Endothelial cell of umbilical vein (primary cell): ENCODE measurements around the gene GPBP1L1. TPM values are rescaled to one million over a fixed set of nuclear protein-coding genes. Genes with fewer than 3 reads are reported as not detected.

ENCODE experiments used
- BruUV-seq: library from RNA; stranded (reverse); fragments of 400-500 nt; replicated peaks from 2 replicates; lab custom pipeline; 2021; lab: Mats Ljungman, UMichigan
- CTCF ChIA-PET: fragments of 300-600, 350-600 bp; sonication (Branson Sonifier 250); formaldehyde crosslinking; loops from one replicate; lab custom pipeline; 2021; ENCODE audit warnings: antibody characterized with exemption, inconsistent platforms; lab: Charles Lee
- POLR2A ChIA-PET: fragments of 300-600, 350-600 bp; sonication (Branson Sonifier 250); formaldehyde crosslinking; loops from one replicate; lab custom pipeline; 2021; ENCODE audit warnings: antibody characterized with exemption, inconsistent platforms; lab: Charles Lee
- DNase-seq: peaks from one replicate; pipeline ENCODE4 v3.0.0-alpha.2; 2011; ENCODE audit warnings: low read depth, low spot score
- FAIRE-seq: peaks from 2 replicates; lab custom pipeline; 2011; peaks lifted over from hg19 to GRCh38; lab: Jason Lieb, UNC
- H2AFZ ChIP-seq: 2 replicates; pipeline ENCODE4 v1.6.0; 2012; ENCODE audit warnings: low read depth, low read length, control low read depth, inconsistent platforms
- H3K27ac ChIP-seq: 2 replicates; pipeline ENCODE4 v1.5.1; 2011; ENCODE audit warnings: low read depth, mild to moderate bottlenecking, control low read depth, low read length, moderate library complexity; ENCODE audit not compliant: insufficient read depth
- H3K27me3 ChIP-seq, 2 experiments: 2 replicates each; pipeline versions ENCODE4 v1.6.0 to v1.6.1; 2011; ENCODE audit warnings: low read length in 2 of 2, mixed read lengths in 1 of 2; ENCODE audit not compliant: control insufficient read depth in 2 of 2, insufficient read depth in 2 of 2
- H3K36me3 ChIP-seq, 2 experiments: 2 replicates in 1 of 2; 3 replicates in 1 of 2; pipeline ENCODE4 v1.5.1; 2011; ENCODE audit warnings: low read length in 2 of 2, mild to moderate bottlenecking in 1 of 2, moderate library complexity in 1 of 2; ENCODE audit not compliant: control insufficient read depth in 2 of 2, insufficient read depth in 2 of 2; ENCODE audit errors: extremely low read depth in 1 of 2
- H3K4me1 ChIP-seq: 3 replicates; pipeline ENCODE4 v1.5.1; 2011; ENCODE audit warnings: mild to moderate bottlenecking, low read length; ENCODE audit not compliant: control insufficient read depth, insufficient read depth; ENCODE audit errors: extremely low read depth
- H3K4me2 ChIP-seq: 2 replicates; pipeline ENCODE4 v1.6.1; 2011; ENCODE audit warnings: low read length, control low read depth, mixed read lengths; ENCODE audit not compliant: insufficient read depth
- H3K4me3 ChIP-seq, 3 experiments: fragments of 200-600 bp in 1 of 3; sonication (generic), shearing (Covaris generic) in 1 of 3; replicated peaks in 1 of 3; 2 replicates each; pipeline ENCODE4 v1.5.1; 2011 to 2016; ENCODE audit warnings: control low read depth in 3 of 3, low read length in 3 of 3, mild to moderate bottlenecking in 2 of 3, inconsistent platforms in 1 of 3, low read depth in 1 of 3, moderate library complexity in 1 of 3; ENCODE audit not compliant: insufficient read depth in 1 of 3
- H3K79me2 ChIP-seq: 2 replicates; pipeline ENCODE4 v1.6.0; 2012; ENCODE audit warnings: low read length, inconsistent platforms; ENCODE audit not compliant: control insufficient read depth, insufficient read depth
- H3K9ac ChIP-seq: replicated peaks from 2 replicates; pipeline ENCODE3; 2011; ENCODE audit warnings: low read length, control low read depth; ENCODE audit not compliant: insufficient read depth; ENCODE audit errors: extremely low read depth
- H3K9me1 ChIP-seq: replicated peaks from 3 replicates; pipeline ENCODE4 v1.6.0; 2011; ENCODE audit warnings: mild to moderate bottlenecking, low read length; ENCODE audit not compliant: control insufficient read depth, insufficient read depth; ENCODE audit errors: extremely low read depth
- H3K9me3 ChIP-seq: replicated peaks from 2 replicates; pipeline ENCODE4 v1.5.1; 2012; ENCODE audit warnings: low read length, inconsistent platforms; ENCODE audit not compliant: control insufficient read depth, insufficient read depth
- H4K20me1 ChIP-seq: replicated peaks from 2 replicates; pipeline ENCODE3; 2011; ENCODE audit warnings: mild to moderate bottlenecking, low read length; ENCODE audit not compliant: control insufficient read depth, insufficient read depth; ENCODE audit errors: extremely low read depth
- EZH2 ChIP-seq: IDR thresholded peaks from 2 replicates; pipeline ENCODE4 v1.6.1; 2012; ENCODE audit warnings: borderline replicate concordance, low read depth, mild to moderate bottlenecking, moderate library complexity, low read length, inconsistent platforms; ENCODE audit not compliant: severe bottlenecking
- FOS ChIP-seq: IDR thresholded peaks from 2 replicates; pipeline ENCODE4 v1.6.1; 2011; ENCODE audit warnings: mild to moderate bottlenecking, low read length, moderate library complexity, borderline replicate concordance; ENCODE audit not compliant: insufficient read depth
- GATA2 ChIP-seq: IDR thresholded peaks from 2 replicates; pipeline ENCODE4 v1.7.0; 2011; ENCODE audit warnings: low read depth, mild to moderate bottlenecking, moderate library complexity, mixed read lengths, low read length; ENCODE audit not compliant: insufficient read length, insufficient read depth
- JUN ChIP-seq: IDR thresholded peaks from 2 replicates; pipeline ENCODE4 v1.6.1; 2011; ENCODE audit warnings: borderline replicate concordance, low read depth; ENCODE audit not compliant: insufficient read length, insufficient read depth
- MYC ChIP-seq: IDR thresholded peaks from one replicate; pipeline ENCODE4 v1.6.1; 2011; ENCODE audit warnings: mild to moderate bottlenecking, low read depth, low read length
- POLR2A ChIP-seq: IDR thresholded peaks from 2 replicates; pipeline ENCODE4 v1.6.1; 2012; ENCODE audit warnings: low read depth, mild to moderate bottlenecking, control low read depth, low read length
- POLR2AphosphoS5 ChIP-seq: IDR thresholded peaks from 2 replicates; pipeline ENCODE4 v1.6.1; 2012; ENCODE audit warnings: low read depth, mild to moderate bottlenecking, control low read depth, low read length, moderate library complexity; ENCODE audit not compliant: insufficient read depth
- dilution Hi-C: fragments of 300-500 bp; cut with MboI; formaldehyde crosslinking; loops from one replicate; pipeline ENCODE4 v1.15.0; 2019; ENCODE audit warnings: low sequenced_read_pairs; ENCODE audit not compliant: extremely low pct_ligation_motif_present
- intact Hi-C: fragments of 100-400 bp; cut with micrococcal nuclease; formaldehyde crosslinking; loops from one replicate; pipeline ENCODE4 v1.10.0; 2022
- polyA plus RNA-seq, 4 experiments: library from polyadenylated mRNA; depleted of rRNA in 3 of 4; stranded (reverse) in 3 of 4; unstranded in 1 of 4; fragments of >200 nt; gene quantifications; 2 replicates each; pipeline versions ENCODE4 v1.2.1 to v1.2.3, GENCODE V29; 2011 to 2012; ENCODE audit warnings: missing spikeins in 1 of 4
- total RNA-seq: library from RNA; stranded (reverse); gene quantifications from 2 replicates; pipeline ENCODE4 v1.2.3, GENCODE V29; 2021
- TF ChIP-seq, protein P1 (sequence below): IDR thresholded peaks from 2 replicates; pipeline ENCODE4 v1.6.1; 2011; ENCODE audit not compliant: insufficient read depth, insufficient read length
- TF ChIP-seq, protein P2 (sequence below), 2 donors: IDR thresholded peaks; 1 replicate in 1 of 2; 2 replicates in 1 of 2; pipeline ENCODE4 v1.5.1; 2011; ENCODE audit warnings: low read length in 2 of 2, mild to moderate bottlenecking in 2 of 2, moderate library complexity in 2 of 2, control low read depth in 1 of 2, inconsistent platforms in 1 of 2, low read depth in 1 of 2; ENCODE audit not compliant: insufficient read depth in 1 of 2; ENCODE audit errors: extremely low read depth in 1 of 2

Gene GPBP1L1
- total and polyA plus RNA-seq, 2 donors (not counting 3 experiments of a cell fraction or from before 2014, with no cell fraction given): 35.0 to 89.7 TPM

DNA sequence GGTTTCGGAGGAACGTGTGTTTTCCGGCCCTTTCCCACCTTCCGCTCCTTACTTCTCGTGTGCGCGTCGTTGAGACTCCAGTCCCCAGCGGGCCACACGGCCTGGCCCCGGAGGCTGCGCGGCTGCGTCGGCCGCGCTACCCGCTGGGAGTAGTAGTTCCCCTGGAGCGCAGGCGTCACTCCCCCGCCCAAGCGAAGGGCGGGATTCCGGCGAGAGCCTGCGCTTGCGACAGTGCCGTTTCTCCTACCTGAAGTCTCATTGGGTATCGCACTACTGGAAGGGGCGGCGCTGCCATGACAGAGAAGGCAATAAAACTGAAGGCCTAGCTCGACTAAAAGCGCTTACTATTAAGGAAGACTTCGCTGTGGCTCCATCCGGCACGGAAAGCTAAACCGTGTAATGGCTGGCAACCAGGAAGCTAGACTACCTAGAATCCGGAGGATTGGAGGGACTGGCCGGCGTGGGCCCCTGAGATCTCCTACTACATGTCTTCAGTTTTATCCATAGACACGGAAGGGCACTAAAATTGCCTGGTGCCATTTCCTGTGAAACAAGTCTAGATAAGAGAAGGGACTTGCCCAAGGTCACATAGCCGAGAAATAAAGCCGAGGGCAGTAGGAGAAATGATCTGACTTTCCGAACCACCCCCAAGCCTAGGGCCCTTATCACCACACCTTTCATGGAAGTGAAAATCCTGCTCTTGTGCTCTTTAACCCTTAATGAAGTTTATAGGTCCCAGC, 851 bp upstream of the GPBP1L1 start:
- FAIRE-seq: no peak
- no peaks in the 10 kb centered on the region for H3K9me3 ChIP-seq
- ChIA-PET CTCF (interaction anchor here (1.0 to 1.2 kb wide), 3 partner anchors 80 to 116 kb away, joined by 3 to 4 read pairs (median 3); partner anchors contain the start of gene MAST2), POLR2A (interaction anchor here (1.0 to 2.6 kb wide), 3 partner anchors 104 to 166 kb away, joined by 3 to 9 read pairs (median 6); partner anchors contain the start of genes NASP and PRDX1)
- no peaks in the 10 kb centered on the region for H4K20me1 ChIP-seq
- peak overlapping the region; percentile 94 for H3K9ac ChIP-seq
- peak overlapping the region; percentile 70 for H2AFZ ChIP-seq
- H3K79me2 ChIP-seq: peaks cover 72% of the 10 kb centered on the region
- peak overlapping the region; percentile 16 to 99 (median 77) for H3K4me3 ChIP-seq
- dilution Hi-C loops (no loop called here), intact Hi-C loops (loop anchor here (5.0 to 10.0 kb wide), 6 partner anchors 70 to 882 kb away; partner anchors contain the start of genes BTBD19, DYNLT4, MUTYH and PIK3R3)
- H3K9me1 ChIP-seq: no peaks in the 10 kb centered on the region
- BruUV-seq: TSS peak; percentile 79
- no peaks in the 10 kb centered on the region for H3K27me3 ChIP-seq
- peaks cover 22% of the 10 kb centered on the region for H3K4me1 ChIP-seq
- DNase-seq: peak; percentile 99
- no peaks in the 10 kb centered on the region for H3K36me3 ChIP-seq
- H3K4me2 ChIP-seq: peak overlapping the region; percentile 93
- TF ChIP-seq POLR2A (peak; percentile 79), MYC (no peak), FOS (no peak), POLR2AphosphoS5 (peak; percentile 63), GATA2 (no peak), JUN (no peak)
- peak overlapping the region; percentile 80 for H3K27ac ChIP-seq

DNA sequence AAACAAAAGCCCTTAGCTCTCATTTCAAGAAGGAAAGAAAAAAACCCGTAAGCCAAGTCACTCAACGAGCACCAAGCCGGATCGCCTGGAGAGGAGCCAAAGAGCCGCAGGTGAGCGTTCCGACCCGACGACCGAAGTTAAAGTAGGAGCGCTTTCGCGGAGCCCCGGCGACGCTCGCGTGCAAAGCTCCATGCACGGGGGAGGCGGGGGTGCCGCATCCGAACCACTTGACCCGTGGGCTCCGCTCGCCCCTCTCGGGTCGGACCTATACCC, 382 bp downstream of the GPBP1L1 start:
- peak; percentile 58 for DNase-seq
- ChIA-PET CTCF (interaction anchor here (0.7 to 1.3 kb wide), 8 partner anchors 12 to 538 kb away, joined by 3 to 6 read pairs (median 3); partner anchors contain the start of gene MAST2), POLR2A (interaction anchor here (0.9 to 2.6 kb wide), 5 partner anchors 64 to 165 kb away, joined by 3 to 9 read pairs (median 6); partner anchors contain the start of genes IPP, NASP and PRDX1)
- Histone ChIP-seq H2AFZ (peak overlapping the region; percentile 26), H3K9ac (peak overlapping the region; percentile 75), H3K9me3 (no peaks in the 10 kb centered on the region), H3K27ac (peak overlapping the region; percentile 38), H3K4me2 (peak overlapping the region; percentile 96), H3K36me3 (no peaks in the 10 kb centered on the region), H3K79me2 (peaks cover 80% of the 10 kb centered on the region), H3K27me3 (no peaks in the 10 kb centered on the region), H3K4me3 (peak overlapping the region; percentile 62 to 99 (median 93)), H4K20me1 (no peaks in the 10 kb centered on the region), H3K9me1 (no peaks in the 10 kb centered on the region), H3K4me1 (peaks cover 24% of the 10 kb centered on the region)
- intact Hi-C loops: loop anchor here (1.0 to 10.0 kb wide), 10 partner anchors 64 to 881 kb away; partner anchors contain the start of genes BTBD19, DYNLT4, IPP and MUTYH
- TF ChIP-seq POLR2A: no peak
- TF ChIP-seq MYC: no peak
- TF ChIP-seq, protein P1, sequence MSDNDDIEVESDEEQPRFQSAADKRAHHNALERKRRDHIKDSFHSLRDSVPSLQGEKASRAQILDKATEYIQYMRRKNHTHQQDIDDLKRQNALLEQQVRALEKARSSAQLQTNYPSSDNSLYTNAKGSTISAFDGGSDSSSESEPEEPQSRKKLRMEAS: no peak
- TF ChIP-seq, protein P2, sequence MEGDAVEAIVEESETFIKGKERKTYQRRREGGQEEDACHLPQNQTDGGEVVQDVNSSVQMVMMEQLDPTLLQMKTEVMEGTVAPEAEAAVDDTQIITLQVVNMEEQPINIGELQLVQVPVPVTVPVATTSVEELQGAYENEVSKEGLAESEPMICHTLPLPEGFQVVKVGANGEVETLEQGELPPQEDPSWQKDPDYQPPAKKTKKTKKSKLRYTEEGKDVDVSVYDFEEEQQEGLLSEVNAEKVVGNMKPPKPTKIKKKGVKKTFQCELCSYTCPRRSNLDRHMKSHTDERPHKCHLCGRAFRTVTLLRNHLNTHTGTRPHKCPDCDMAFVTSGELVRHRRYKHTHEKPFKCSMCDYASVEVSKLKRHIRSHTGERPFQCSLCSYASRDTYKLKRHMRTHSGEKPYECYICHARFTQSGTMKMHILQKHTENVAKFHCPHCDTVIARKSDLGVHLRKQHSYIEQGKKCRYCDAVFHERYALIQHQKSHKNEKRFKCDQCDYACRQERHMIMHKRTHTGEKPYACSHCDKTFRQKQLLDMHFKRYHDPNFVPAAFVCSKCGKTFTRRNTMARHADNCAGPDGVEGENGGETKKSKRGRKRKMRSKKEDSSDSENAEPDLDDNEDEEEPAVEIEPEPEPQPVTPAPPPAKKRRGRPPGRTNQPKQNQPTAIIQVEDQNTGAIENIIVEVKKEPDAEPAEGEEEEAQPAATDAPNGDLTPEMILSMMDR (IDR thresholded peaks at IDR 0.05; ENCODE audit: extremely low read depth in 1 of 2, insufficient read depth in 1 of 2, low read depth in 1 of 2, low read length in 2 of 2): no peak
- no peak for TF ChIP-seq GATA2
- no peak for TF ChIP-seq JUN
- no peak for TF ChIP-seq POLR2AphosphoS5
- no peak for TF ChIP-seq FOS
- no peak for TF ChIP-seq EZH2
- BruUV-seq: TSS peak; percentile 41
- dilution Hi-C loops: no loop called here
- FAIRE-seq: no peak
